HL-60/S4 (cell line): ENCODE measurements around the gene TAGLN3.

Experiments
- in situ Hi-C: fragments of 300-500 bp; cut with MboI; formaldehyde crosslinking; loops from 2 replicates; pipeline ENCODE4 v1.14.3; 2022; ENCODE audit warnings: low sequenced_read_pairs

The TAGLN3 gene

DNA sequence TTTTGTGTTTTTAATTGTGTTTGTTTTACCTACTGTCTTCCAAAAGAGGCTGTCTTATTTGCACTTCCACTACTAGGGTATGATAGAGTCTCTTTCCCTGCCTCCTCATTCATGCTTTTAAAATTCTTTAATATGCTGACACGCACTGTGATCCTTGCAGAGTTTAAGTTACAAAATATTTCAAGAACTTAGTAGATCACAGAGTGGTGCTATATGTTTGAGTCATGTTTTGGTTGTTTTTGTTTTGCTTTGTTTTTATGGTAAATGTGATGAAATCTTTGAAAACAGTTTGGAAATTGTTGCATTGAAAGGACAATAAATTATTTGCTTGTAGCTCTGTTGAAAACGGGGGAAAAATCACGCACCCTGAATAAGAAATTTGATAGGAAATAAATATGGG lies 25.8 kb upstream of the TAGLN3 start:
- in situ Hi-C loops: loop anchor here (25.0 kb wide), 1 partner anchor 261 kb away; no protein-coding TSS in a partner anchor

DNA sequence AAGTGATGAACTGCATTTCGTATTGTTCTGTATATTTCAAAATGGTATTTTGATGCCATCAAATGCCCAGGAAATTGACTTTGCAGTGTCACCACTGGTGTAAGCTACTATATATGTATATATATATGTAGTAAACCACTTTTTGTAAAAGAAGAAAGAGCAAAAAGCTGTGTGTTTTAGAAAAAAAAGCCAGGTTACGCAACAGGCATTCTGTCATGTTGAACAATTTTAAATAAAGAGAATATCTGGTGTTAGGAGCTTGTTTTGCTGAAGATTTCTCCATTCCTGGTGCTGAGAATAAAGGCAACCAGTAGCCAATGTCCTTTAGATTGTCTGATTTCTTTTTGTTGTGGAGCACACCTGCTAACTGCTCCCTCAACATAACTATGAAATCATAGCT lies 23.6 kb upstream of the TAGLN3 start:
- in situ Hi-C loops: no loop called here

DNA sequence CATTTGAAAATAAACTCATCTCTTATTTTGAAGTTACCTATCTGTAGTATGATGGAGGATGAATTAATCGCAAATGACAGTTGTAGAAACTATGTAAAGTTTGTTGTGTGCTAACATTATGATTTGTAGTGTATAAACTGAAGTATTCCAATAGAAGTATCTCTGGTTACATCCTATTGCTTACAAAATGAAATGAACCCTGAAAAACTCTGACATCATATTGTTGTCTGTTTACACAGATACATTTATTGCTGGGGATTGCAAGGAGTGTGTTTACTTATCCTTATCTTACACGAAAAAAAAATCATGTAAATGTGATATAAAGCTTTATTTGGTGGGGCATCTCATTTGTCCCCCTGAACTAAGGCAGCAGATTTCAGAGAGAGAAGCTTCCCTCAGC lies 22.5 kb upstream of the TAGLN3 start:
- in situ Hi-C loops: no loop called here

DNA sequence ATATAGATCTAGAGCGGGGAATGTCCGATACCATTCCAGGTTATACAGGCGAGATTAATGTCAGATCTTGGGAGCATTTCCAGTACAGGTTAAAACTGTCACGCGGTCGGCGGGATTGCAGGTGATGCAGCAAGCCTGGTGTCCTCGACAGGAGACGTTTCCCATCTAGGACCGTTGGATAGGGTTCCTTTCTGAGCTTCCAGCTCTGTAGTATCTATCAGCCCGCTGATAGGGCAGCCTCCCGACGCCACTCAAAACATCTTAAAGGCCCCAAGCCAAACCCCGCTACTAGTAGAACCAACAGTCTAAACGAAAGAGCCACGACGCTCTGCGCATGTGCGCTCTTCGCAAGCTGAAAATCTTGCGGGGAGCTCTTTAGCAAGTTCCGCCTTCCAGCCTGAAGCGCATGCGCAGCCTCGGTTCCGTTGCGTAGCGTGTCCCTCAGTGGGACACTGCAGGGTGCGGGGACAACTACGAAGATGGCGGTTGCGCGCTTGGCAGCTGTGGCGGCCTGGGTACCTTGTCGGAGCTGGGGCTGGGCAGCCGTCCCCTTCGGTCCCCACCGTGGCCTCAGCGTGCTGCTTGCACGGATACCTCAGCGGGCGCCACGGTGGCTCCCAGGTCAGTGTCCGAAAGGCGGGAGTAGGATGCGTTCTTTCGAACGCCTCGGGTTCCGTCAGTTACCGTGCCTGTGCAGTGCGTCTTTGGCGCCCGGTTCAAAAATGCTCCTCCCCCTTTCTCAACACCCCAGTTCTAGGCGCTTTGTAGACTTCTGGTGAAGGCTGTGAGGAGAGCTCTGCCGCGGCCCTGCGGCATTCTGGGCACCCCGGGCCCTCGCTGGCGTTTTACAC lies 19.9 kb upstream of the TAGLN3 start, which contains the start of gene ABHD10:
Gene ABHD10 (plus strand): TSS at position 444 of the 851 bp plus-strand sequence. CDS start 36 bp downstream, at position 480.
- in situ Hi-C loops: no loop called here

DNA sequence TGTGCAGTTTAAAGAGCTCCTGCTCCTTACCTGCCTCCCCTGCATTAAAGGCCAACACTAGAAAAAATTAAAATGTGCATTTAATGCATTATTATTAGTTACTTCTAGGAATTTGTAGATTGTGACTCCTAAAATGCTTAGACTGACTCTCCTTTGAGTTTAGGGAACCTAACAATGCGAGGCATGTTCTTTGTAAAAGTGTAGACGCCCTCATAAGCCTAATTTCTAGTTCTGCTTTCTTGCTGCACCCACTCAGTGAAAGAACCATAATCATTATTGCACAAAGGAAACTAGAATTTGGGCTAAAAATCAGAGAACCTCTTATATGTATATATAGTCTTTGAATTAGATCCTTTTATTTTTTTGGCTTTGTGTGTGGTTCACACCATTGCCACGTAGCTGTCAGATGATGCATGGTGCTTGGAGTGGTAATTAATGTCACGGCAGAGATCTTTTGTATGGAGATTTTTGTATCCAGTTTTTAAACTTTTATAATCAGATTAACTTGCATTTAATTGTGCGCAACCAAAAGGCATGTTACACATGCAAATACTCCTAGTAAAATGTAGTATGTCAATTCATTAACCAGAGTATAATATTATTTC lies 19.2 kb upstream of the TAGLN3 start:
- in situ Hi-C loops: no loop called here

DNA sequence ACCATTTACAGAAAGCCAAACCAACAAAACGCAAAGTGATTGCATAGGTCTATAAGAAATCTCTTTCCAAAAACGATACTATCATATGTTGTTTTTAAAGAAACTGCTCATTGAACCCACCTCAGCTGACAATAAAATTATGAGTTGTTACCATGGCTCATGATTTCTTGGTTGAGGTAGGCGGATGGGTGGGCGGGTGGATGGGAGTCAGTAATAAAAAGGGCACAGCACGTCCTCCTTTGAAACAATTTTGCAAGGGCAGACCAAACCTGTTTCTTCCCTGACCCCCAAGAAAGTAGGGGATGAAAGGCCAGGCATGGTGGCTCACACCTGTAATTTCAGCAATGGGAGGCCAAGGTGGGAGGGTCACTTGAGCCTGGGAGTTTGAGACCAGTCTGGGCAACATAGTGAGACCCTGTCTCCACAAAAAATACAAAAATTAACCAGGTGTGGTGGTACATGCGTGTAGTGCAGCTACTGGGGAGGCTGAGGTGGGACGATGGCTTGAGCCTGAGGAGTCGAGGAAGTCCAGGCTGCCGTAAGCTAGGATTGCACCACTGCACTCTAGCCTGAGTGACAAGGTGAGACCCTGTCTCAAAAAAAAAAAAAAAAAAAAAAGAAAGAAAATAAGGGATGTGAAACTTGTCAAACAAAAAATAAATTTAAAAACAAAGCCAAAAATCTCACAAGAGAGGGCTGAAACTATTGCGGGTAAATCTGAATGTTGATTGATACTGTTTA lies 17.8 kb upstream of the TAGLN3 start:
- in situ Hi-C loops: no loop called here

DNA sequence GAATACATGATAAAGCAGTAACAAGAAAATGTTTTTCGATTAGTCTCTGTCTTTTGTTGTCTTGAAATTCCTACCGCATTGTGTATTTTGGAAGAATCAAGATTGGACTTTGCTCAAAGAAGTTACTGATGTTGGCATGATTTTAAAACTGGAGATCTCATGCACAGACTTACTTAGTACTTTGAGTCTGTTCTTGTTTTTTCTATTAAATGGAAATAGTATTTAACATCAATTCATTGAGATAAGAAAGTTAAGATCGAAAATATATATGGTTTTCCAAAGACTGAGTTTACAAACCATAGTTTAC lies 17.3 kb upstream of the TAGLN3 start:
- in situ Hi-C loops: no loop called here

DNA sequence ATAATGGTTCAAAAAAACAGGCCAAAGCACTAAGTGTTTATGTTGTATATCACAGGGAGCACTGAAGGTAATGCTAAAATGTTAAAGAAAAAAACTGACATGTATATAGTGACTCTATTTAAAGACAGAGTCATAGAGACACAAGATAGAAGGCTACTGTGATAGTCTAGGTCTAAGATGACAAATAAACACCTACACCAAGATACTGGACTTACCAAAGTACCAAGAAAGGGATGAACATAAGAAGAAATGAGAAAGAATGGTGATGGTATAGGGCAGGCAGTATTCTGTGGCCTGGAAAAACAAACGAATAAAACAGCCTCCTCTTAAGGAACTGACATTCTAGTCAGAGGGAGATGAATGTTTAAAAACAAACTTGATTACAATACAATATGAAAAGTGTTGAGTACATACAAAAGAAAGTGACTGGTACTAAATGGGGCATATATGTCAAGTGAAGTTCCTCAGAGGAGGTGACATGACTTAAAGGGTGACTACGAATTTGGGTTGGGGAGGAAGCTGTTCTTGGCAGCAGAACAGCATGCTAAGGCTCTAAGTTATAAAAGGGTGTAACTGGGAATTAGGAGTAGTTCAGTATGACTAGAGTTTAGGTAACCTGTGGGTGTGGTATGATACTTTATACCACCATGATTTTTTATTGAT lies 14.0 kb upstream of the TAGLN3 start:
- in situ Hi-C loops: no loop called here

DNA sequence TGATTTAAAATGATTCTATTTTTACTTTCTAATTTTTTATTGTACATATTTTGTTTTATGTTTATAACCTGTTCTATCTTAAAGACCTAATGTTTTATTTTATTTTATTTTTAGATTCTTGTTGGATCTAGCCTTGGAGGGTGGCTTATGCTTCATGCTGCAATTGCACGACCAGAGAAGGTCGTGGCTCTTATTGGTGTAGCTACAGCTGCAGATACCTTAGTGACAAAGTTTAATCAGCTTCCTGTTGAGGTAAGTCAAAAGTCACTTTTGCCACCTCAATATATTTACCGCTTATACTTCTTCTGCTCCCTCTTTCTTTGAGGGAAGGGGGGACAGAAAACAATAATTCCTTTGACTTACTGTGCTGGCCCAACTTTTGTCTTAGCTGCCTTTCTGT lies 11.9 kb upstream of the TAGLN3 start:
- in situ Hi-C loops: no loop called here

DNA sequence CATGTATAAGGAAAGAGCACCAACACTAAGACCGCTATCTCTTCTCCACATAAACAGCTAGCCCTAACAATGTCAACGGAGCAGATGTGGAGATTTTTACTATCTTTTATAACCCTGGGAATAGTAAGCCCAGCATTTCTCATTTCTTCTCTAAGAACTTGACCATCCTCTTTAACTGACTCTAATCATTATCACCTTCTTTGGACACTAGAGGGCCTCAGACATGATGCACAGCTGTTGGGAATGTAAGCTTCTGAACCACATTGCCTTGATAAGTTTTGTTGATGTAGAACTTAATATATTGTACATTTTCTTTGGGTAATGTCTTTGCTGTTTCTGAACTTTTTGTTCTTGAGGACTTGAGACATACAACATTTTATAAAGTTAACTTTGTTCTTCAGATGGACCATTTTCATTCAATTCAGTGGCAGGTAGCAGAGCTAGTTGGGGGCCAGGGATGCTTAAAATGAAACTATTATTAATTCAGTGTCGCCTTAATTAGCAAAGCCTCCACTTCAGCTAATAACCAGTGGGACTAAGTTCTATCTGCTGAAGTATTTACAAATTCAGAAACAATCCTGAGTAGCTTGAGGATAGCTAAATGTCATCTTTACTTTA lies 9.6 kb upstream of the TAGLN3 start:
- in situ Hi-C loops: no loop called here

DNA sequence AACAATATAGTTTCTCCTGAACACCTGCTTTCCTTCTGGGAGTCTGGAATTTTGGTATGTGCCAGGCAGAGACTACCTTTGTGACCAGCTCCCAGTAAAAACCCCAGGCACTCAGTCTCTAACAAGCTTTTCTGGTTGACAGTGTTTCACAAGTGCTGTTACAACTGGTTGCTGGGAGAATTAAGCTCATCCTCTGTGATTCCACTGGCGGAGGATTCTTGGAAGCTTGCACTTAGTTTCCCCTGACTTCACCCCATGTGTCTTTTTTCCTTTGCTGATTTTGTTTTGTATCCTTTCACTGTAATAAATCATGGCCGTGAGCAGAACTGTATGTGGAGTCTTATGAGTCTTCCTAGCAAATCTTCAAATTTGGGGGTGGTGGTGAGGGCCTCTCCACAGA lies 5.7 kb upstream of the TAGLN3 start:
- in situ Hi-C loops: no loop called here

DNA sequence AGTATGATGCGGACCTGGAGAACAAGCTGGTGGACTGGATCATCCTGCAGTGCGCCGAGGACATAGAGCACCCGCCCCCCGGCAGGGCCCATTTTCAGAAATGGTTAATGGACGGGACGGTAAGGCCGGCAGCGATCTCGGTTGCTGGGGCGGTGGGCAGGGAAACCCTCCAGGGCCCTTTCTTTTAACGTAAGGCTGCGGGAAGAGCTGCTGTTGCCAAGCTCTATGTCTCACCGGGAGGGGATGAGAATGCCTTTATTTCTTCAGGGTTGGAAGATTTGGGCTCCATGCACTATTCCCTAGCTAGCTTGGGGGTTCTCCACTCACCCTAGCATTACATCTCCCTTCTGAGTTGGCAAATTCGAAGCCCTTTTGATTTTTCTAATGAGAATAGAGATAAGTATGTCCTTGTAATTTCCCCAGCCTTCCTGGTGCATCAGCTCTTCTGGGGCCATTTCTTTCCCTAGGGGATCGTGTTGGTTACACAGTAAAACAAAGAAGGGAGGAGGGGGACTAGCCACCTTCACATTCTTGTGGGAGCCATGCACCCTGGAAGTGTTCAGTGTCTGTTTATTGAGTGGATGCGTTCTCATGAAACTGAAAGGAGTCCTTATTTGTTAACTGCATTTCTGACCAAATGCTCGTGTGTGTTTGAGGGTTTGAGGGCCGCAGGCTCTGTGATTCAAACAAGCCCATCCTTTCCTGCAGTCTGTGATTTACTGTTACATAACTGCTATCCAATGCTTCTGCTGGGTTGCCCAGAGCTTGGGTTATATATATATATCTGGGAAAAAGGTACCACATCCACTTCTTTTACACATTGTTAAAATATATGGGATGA lies 982 bp downstream of the TAGLN3 start:
- in situ Hi-C loops: no loop called here

DNA sequence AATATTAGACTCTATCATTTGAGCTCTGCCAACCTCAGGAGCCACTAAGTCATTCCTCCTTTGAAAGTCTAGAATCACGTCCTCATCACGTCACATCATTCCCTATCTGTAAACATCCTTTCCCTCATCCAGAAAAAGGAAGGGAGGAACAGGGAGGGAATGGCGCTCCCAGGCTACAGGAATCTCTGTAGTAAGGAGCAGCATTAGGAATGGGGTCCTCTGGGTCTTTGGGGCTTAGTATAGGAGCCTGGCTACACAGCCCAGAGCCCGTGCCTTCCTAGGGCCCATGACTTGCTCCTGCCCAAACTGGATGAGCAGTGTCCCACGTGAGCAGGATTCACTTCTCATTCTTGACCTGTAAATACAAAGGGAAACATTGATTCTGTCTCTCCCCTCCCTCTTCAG lies 1.6 kb downstream of the TAGLN3 start:
- in situ Hi-C loops: no loop called here

DNA sequence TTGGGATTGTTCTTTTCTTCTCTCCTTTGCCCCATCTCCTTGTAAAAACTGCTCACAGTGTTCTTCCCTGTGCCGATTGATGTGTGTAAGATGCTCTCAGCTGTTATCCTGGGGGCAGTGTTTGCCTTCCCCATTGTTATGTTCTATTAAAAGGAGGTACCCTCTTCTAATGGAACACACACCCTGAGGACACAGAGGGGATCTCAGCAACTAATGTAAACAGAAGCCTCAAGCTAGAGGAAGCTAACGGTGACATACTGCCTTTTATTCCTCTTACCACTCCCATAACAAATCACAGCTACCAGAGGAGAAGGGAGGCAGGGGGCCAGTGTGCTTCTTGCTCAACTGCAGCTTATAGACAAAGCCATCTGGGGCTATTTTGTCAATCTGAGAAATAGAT lies 2.2 kb downstream of the TAGLN3 start:
- in situ Hi-C loops: no loop called here

DNA sequence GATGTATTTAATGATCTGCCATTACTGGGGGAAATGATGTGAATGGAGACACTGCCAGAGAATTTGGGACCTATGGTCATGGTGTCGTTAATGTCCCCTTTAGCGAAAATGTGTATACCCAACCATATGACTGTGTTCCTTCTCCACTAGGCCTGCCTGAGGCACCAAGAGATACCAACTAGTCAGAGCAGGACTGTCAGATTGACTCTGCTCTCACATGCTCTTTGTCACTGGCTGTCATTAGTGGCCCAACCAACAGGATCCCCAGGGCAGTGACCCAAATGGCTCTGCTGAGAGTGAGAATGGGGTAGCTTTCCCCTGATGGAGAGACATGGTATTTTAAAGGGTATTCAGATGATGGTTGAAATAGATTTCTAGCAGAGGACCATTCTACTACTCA lies 2.8 kb downstream of the TAGLN3 start:
- in situ Hi-C loops: no loop called here

DNA sequence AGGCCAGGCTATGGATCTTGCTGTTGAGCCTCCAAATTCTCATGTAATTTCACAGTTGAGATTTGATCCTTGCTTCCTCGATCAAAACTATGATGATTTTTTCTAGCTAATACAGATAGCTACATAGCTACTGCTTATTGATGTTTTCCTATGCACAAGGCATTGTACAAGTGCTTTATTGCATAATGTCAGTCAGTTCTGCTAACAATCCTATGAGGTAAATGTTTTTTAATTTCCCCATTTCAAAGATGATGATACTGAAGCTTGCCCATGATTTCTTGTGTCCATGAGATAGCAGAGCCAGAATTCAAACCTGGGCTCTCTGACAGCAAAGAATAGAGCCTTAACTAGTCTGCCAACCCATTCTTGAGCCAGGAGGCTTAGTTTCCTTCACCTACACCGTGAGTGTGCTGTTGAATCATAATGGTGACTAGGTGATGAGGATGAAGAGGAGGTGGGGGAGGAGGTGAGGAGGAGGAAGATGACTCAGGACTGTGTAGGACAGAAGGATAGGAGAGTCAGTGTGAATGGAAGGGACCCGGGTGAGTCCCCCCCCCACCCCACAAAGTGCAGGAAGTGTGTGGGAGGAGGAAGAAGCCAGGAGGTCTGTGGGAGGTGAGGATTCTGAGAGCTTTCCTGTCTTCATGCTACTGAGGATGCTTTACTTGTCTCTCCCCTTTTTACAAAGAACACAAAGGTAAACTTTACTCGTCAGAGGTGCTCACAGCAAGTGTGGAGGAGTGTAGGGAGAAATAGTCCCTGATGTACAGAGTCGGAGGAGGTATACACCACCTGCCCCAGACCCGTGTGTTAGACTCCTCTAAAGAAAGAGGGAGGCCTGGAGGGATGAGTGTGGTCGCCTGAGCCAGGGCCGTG lies 3.6 kb downstream of the TAGLN3 start:
- in situ Hi-C loops: no loop called here

DNA sequence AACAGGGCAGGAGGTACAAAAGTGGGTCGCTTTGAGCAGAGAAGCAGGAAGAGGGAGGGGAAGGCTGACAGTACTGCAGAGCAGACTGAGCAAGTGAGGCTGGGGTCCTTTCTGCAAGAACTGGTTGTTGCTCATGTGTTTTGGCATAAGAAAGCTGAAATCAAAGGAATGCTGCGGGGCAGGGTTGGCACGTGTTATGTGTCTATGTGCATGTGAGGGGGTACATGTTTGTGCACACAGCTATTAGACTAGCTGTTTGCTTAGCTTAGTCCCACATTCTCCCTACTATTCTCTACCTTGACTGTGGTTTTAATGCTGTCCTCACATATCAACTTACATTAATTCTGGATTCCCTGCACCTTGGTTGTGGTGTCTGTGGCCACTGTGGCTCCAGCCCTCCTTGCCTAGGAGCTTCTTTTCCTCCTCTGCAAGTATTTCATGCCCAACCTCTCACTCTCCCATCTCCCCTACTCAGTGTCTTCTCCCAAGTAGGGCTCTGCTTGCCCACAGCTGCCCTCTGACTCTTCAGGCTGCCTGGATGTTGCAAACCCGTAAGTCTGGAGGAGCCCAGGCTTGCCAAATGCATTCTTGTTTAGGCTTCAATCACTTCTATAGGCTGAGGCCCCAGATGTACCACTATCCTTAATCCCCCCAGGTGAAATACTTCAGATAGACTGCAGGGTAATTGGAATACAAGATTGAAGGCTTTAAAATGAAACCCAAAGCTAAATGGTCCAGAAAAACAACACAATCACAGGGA lies 4.8 kb downstream of the TAGLN3 start:
- in situ Hi-C loops: no loop called here

DNA sequence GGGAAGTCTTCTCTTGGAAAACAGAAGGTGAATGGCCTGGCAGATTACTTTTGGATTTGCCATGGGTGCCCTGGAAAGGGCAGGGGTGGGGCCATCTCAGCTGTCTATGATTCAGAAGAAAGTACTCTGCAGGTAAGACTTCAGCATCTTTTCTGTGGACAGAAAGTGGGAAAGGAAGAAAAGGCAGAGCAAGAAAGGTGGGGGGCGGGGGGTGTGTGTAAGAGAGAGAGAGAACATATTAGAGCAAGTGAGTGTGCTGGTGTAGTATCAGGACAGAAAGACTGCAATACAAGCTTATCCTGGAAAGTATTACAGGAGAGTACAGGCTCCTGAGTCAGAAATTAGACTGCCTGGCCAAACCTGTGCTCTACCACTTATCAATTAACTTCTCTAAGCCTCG lies 5.5 kb downstream of the TAGLN3 start:
- in situ Hi-C loops: no loop called here
